Measurements from ENCODE around the gene PIGV.

Gene PIGV

GRCh38 chr1:26774462-26774861, 13.3 kb upstream of the PIGV start:
- no peak for DNase-seq (ENCODE audit: low read depth)

DNA sequence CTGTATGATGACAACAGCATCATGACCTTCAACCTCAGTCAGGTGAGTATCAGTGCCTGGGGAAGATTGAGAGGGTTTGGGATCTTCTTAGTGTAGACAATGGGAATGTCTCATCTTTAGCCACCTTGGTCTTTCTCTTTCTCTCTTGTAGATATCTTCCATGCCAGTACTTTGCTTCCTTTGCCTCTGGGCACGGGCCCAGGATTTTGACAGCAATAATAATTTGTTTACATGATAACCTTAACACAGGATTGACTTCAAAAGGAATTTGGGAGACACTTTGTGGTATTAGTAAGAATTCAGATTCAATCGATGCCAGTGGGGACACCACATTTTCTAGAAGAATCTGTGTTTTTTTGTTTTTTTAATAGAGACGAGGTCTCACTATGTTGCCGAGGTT, 12.1 kb upstream of the PIGV start:
- no peak for DNase-seq (ENCODE audit: low read depth)

- no peak for DNase-seq (ENCODE audit: low read depth)
These were observed 8.6 kb upstream of the PIGV start for GRCh38 chr1:26779098-26779668.

GRCh38 chr1:26780344-26780957, 7.3 kb upstream of the PIGV start:
- no peak for DNase-seq (ENCODE audit: low read depth)

DNA sequence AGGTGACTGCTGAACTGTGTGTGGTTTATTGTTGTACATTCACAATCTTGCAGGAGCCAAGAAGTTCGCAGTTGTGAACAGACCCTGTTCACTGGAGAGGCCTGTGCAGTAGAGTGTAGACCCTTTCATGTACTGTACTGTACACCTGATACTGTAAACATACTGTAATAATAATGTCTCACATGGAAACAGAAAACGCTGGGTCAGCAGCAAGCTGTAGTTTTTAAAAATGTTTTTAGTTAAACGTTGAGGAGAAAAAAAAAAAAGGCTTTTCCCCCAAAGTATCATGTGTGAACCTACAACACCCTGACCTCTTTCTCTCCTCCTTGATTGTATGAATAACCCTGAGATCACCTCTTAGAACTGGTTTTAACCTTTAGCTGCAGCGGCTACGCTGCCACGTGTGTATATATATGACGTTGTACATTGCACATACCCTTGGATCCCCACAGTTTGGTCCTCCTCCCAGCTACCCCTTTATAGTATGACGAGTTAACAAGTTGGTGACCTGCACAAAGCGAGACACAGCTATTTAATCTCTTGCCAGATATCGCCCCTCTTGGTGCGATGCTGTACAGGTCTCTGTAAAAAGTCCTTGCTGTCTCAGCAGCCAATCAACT, 6.4 kb upstream of the PIGV start:
- no peak for DNase-seq (ENCODE audit: low read depth)

- no peak for DNase-seq (ENCODE audit: low read depth)
These were observed 5.1 kb upstream of the PIGV start for GRCh38 chr1:26782521-26783212.

DNA sequence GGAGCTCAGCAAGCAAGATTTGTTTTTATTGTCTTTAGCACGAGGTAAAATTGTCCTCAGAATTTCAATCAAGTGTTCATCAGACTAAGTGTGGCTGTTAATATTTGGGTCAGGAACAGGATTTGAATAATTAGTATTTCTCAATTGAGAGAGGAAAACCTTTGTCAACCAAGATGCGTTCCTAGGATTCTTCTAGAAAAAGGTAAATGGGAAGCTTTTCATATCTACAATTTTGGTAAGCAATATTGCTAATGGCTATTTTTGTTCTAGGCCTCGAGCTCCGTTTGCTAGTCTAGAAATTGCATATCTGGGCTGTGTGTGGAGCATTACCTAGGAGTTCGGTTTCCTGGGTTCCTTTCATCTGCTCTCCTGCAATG, 4.1 kb upstream of the PIGV start:
- no peak for DNase-seq (ENCODE audit: low read depth)

DNA sequence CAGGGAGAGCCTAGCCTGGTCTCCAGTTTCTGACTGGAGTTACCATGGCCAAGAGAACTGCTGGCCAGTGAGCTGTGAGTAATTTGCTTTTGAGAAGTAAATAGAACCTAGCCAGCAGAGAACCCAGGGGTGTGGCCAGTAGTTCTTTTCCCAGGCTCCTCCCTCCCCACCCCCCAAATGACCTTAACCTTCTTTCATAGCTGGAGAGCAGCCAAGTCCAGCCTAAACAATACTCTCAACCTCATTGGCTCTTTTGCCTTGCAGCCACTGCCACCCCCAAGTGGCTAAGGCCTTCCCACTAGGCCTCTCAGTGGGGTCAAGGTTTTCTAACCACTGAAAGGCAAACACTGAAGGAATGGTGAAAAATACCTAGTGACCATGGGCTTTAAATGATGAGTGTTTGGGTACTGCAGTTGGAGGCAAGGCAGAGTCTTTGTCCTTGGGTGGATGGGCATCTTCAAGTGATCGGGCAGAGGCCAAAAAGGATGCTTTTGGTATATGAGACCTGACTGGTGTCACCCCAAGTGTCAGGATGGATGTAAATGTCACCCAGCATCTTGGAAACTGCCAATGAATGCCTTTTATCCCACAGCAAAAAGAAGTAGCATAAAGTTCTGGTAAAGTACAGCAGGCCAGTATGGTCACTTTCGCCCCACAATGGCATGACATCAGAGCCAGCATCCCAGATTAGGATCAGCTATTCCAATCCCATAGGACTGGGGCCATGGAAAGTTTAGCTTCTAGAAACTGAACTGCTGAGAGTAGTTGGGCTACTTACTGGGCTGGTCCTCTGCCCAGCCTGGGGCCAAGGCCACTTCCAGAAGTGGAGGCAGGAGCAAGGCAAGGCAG, 3.5 kb upstream of the PIGV start:
- DNase-seq (ENCODE audit: low read depth) = no peak

DNA sequence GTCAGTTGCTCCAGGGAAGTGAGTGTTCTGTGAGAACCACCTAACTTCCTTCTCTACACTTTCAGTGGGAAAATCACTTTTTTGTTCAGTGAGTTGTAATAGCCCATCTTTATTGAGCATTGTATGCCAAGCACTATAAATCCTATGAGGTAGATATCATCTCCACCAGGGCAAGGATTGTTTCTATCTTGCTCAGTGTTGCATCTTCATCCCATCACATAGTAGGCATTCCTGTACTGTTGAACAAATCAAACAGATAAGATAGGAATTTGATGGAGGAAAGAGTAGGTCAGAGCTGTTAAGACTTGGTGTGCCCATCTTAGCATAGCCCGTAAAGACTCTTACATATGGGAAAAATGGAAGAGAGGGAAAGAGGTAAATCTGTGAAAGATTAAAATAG, 2.9 kb upstream of the PIGV start:
- DNase-seq (ENCODE audit: low read depth) = no peak

- no peak for DNase-seq (ENCODE audit: low read depth)
These were observed 1.9 kb upstream of the PIGV start for GRCh38 chr1:26785611-26786436.

GRCh38 chr1:26786437-26787380, 1.0 kb upstream of the PIGV start:
- DNase-seq (ENCODE audit: low read depth) = no peak

DNA sequence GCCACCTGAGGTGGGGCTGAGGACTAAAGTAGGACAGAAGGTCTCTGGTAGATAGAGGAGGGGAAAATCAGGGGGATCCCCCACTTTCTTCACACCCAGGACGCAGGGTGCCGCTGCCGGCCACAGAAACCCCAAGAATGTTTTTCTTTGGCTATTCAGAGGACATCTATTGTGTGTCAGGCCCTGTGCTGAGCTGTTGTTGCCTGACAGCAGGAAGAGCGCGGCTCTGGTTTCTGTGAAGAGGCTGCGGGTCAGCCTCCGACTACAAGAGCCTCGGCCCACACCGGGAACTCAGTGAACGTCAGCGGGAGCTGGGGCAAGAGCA, 407 bp upstream of the PIGV start:
- peak; percentile 64 for DNase-seq (ENCODE audit: low read depth)

- DNase-seq (ENCODE audit: low read depth) = no peak
These were observed 700 bp downstream of the PIGV start for GRCh38 chr1:26788515-26788785.

DNA sequence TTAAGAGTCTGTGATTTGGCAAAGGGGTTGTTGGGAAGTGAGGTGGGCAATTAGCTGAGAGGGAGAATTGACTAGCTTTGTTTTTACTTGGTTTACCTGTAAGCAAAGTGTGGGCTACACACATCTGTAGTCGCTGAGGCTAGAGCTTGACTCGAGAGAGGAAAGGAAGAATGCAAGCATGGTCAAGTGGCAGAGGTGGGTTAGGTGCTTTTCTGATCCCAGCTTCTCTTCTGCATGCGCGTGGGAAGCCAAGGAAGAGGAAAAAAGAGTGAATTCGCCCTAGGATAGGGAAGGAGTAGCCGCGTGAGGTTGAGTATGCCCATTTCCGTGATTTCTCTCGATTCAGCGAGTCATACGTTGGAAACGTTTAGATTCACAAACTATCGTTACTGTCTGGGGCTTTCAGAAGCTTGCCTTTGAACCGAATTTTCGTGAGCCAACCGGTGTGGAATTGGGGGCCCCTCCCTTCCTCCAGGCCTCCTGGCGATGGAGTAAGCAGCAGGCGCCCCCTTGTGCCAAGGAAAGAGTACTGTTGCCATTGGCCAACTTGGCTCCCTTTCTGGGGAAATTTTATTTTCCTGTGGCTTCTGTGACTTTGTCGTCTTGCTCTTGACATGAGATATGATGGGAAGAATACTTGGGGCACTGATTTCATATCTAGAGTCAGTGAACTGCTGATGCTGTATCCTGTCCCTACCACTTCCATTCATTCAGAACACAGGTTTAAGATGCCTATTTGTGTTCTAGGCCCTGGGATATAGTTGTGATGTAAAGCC, 1.3 kb downstream of the PIGV start:
- peak; percentile 76 for DNase-seq (ENCODE audit: low read depth)

DNA sequence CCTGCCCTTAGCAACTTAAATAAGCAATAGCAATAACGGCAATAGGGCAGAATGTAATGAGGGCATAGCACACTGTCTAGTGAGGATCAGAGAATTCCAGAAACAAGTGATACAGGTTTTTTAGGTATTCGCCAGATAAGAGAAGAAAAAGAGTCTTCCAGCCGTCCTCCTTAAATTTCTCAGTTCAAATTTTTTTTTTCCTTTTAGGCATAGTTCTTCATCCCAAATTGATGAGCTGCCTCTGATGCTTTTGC, 1.8 kb downstream of the PIGV start:
- DNase-seq (ENCODE audit: low read depth) = no peak

DNA sequence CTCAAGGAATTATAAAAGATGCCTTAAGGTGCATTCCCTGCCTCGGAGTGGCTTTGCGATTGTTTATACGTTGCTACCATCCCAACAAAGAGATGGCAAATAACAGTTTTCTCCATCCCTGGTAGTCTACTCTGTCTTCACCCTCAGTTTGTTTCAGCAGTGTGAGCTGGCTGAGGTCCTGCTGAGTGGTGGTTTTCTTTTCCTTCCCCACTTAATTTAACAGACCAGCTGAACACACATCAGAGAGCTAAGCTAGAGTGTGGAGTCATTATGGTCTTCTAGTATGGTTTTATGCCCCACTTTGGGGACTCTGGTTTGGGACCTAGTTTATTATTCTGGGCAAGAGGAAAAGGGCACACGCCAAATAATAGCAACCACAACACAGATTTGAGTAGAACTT, 2.2 kb downstream of the PIGV start:
- no peak for DNase-seq (ENCODE audit: low read depth)

- DNase-seq (ENCODE audit: low read depth) = no peak
These were observed 2.8 kb downstream of the PIGV start for GRCh38 chr1:26790551-26790953.

GRCh38 chr1:26791148-26791547, 3.4 kb downstream of the PIGV start:
- DNase-seq (ENCODE audit: low read depth) = no peak

- no peak for DNase-seq (ENCODE audit: low read depth)
These were observed 3.9 kb downstream of the PIGV start for GRCh38 chr1:26791626-26792025.

DNA sequence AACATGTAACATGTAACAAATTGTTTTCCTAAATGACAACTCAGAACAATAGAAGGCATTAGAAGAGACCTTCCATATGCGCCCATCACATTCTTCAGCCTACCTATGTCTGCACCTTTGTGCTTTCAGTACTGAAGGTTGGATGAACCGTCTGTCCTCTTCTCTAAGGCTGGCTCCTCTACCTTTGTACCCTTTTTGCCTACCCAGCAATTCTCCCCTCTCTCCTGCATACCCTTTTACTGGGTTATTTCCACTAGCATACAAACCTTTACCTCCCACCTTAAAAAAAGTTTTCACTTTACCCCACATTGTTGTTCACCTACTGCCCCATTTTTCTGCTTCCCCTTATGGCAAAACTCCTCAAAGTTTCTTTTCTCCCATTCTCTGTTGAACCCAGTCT, 5.2 kb downstream of the PIGV start:
- DNase-seq (ENCODE audit: low read depth) = no peak

Data from stimulated activated CD8-positive, alpha-beta memory T cell treated with anti-CD3 and anti-CD28 coated beads, Interleukin-4, amount 100 ng/mL, for 24 hours (primary cell).